ENCODE results near the gene TMEM132C.

The TMEM132C gene

DNA sequence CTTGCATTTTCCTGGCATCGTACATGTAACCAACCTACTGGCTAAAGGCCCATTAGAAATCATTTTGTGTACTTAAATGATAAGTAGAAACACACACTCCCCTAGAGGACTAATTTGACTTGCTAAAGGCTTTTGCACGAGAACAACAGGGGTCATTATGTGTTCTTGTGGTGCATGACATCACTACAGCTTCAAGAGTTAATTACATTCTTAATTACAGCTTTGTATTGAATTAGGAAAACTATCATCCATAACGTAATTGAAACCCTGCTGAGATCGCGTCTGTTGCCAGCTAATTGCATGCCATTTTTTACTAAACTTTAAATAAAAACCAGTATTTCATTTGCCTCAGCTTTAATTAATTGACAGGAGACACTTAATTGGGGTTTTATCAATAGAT, 51.4 kb downstream of the TMEM132C start:
- TF ChIP-seq MAX (IDR thresholded peaks at IDR 0.05) (no peak), TEAD4 (IDR thresholded peaks at IDR 0.05) (no peak), TAF1 (IDR thresholded peaks at IDR 0.05; ENCODE audit: low read depth) (no peak), TCF12 (IDR thresholded peaks at IDR 0.05; ENCODE audit: low read depth) (no peak)

DNA sequence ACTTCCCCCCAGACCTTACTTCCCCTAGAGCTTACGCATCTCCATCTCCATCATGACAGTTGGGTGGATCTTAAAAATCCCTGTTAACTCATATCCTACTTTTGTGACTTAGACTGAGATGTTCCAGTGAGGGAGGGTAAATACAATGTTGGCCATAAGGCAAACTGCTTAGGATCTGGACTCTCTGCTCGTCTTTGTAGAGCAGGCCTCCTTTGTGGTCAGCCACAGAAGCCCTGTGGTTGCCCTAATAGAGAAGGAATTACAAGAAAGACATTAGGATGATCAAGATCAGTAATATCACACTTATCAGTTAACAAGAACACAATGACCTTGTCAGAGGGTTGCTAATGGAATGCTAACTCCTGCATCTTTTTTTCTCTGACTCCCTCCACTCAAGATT, 52.0 kb downstream of the TMEM132C start:
- no peak for TF ChIP-seq FOXM1 (IDR thresholded peaks at IDR 0.05; ENCODE audit: borderline replicate concordance, low read depth)
- no peak for TF ChIP-seq MAX (IDR thresholded peaks at IDR 0.05)
- no peak for TF ChIP-seq CEBPB (IDR thresholded peaks at IDR 0.05)
- no peak for TF ChIP-seq EP300 (IDR thresholded peaks at IDR 0.05; ENCODE audit: borderline replicate concordance)
- no peak for TF ChIP-seq TCF12 (IDR thresholded peaks at IDR 0.05; ENCODE audit: low read depth)
- TF ChIP-seq USF1 (IDR thresholded peaks at IDR 0.05), result no peak
- TF ChIP-seq RAD21 (IDR thresholded peaks at IDR 0.05; ENCODE audit: low read depth), result no peak
- TF ChIP-seq NFIC (IDR thresholded peaks at IDR 0.05), result no peak
- no peak for TF ChIP-seq YY1 (IDR thresholded peaks at IDR 0.05; ENCODE audit: low read depth)
- TF ChIP-seq, protein P1, sequence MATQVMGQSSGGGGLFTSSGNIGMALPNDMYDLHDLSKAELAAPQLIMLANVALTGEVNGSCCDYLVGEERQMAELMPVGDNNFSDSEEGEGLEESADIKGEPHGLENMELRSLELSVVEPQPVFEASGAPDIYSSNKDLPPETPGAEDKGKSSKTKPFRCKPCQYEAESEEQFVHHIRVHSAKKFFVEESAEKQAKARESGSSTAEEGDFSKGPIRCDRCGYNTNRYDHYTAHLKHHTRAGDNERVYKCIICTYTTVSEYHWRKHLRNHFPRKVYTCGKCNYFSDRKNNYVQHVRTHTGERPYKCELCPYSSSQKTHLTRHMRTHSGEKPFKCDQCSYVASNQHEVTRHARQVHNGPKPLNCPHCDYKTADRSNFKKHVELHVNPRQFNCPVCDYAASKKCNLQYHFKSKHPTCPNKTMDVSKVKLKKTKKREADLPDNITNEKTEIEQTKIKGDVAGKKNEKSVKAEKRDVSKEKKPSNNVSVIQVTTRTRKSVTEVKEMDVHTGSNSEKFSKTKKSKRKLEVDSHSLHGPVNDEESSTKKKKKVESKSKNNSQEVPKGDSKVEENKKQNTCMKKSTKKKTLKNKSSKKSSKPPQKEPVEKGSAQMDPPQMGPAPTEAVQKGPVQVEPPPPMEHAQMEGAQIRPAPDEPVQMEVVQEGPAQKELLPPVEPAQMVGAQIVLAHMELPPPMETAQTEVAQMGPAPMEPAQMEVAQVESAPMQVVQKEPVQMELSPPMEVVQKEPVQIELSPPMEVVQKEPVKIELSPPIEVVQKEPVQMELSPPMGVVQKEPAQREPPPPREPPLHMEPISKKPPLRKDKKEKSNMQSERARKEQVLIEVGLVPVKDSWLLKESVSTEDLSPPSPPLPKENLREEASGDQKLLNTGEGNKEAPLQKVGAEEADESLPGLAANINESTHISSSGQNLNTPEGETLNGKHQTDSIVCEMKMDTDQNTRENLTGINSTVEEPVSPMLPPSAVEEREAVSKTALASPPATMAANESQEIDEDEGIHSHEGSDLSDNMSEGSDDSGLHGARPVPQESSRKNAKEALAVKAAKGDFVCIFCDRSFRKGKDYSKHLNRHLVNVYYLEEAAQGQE (IDR thresholded peaks at IDR 0.05; ENCODE audit: low read depth), result no peak
- TF ChIP-seq CREB1 (IDR thresholded peaks at IDR 0.05; ENCODE audit: low read depth), result no peak
- TF ChIP-seq TAF1 (IDR thresholded peaks at IDR 0.05; ENCODE audit: low read depth), result no peak
- TF ChIP-seq TEAD4 (IDR thresholded peaks at IDR 0.05), result no peak
- no peak for TF ChIP-seq EGR1 (IDR thresholded peaks at IDR 0.05)
- no peak for TF ChIP-seq ZBTB7A (IDR thresholded peaks at IDR 0.05; ENCODE audit: low read depth)

DNA sequence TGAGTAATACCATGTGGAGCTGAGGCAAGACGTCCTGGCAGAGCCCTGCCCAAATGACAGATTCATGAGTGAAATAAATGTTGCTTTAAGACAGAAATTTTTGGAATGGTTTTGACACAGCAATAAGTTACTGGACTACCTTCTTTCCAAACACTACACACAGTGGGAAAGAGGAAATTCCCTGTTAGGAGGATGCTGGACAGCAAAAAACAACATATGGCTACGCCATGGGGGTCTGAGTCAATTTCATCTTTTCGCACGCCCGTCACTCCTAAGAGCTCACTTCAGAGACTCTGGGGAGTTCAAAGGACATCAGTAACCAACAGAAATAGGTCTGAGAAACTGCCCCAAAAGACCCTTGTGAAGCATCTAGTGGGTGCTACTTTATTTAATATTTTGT, 55.4 kb downstream of the TMEM132C start:
- TF ChIP-seq TEAD4 (IDR thresholded peaks at IDR 0.05) (no peak), RAD21 (IDR thresholded peaks at IDR 0.05; ENCODE audit: low read depth) (no peak), USF1 (IDR thresholded peaks at IDR 0.05) (no peak), NFIC (IDR thresholded peaks at IDR 0.05) (no peak), CEBPB (IDR thresholded peaks at IDR 0.05) (no peak), EP300 (IDR thresholded peaks at IDR 0.05; ENCODE audit: borderline replicate concordance) (no peak), MAX (IDR thresholded peaks at IDR 0.05) (no peak)
- TF ChIP-seq, protein P1 (IDR thresholded peaks at IDR 0.05; ENCODE audit: low read depth), result no peak

- TF ChIP-seq TAF1 (IDR thresholded peaks at IDR 0.05; ENCODE audit: low read depth) (no peak), YY1 (IDR thresholded peaks at IDR 0.05; ENCODE audit: low read depth) (no peak), CREB1 (IDR thresholded peaks at IDR 0.05; ENCODE audit: low read depth) (no peak), USF1 (IDR thresholded peaks at IDR 0.05) (no peak), FOXM1 (IDR thresholded peaks at IDR 0.05; ENCODE audit: borderline replicate concordance, low read depth) (no peak), TEAD4 (IDR thresholded peaks at IDR 0.05) (no peak), ZBTB7A (IDR thresholded peaks at IDR 0.05; ENCODE audit: low read depth) (no peak), CEBPB (IDR thresholded peaks at IDR 0.05) (no peak)
- TF ChIP-seq, protein P1 (IDR thresholded peaks at IDR 0.05; ENCODE audit: low read depth), result no peak
Observed at GRCh38 chr12:128323145-128323920, 56.4 kb downstream of the TMEM132C start.

Data from Ishikawa (cell line).